Kidney (tissue), 14 donors: ENCODE results near the gene TAS2R42. TPM values are rescaled to one million over a fixed set of nuclear protein-coding genes. Genes with fewer than 3 reads are reported as not detected.

ENCODE experiments used
- DNase-seq, 5 donors: peaks; one replicate each; pipeline ENCODE4 v3.0.0-alpha.2; 2013 to 2020
- FAIRE-seq: peaks from 2 replicates; lab custom pipeline; 2012; peaks lifted over from hg19 to GRCh38; lab: Jason Lieb, UNC
- H3K27ac ChIP-seq, 2 donors: one replicate each; pipeline ENCODE4 v1.7.0; 2013; ENCODE audit warnings: low read depth in 2 of 2, low read length in 2 of 2, inconsistent platforms in 1 of 2
- H3K27me3 ChIP-seq: one replicate; pipeline ENCODE4 v1.7.1; 2013; ENCODE audit warnings: low read length, inconsistent platforms; ENCODE audit not compliant: control insufficient read depth, insufficient read depth
- H3K36me3 ChIP-seq, 3 donors: one replicate each; pipeline versions ENCODE4 v1.7.0 to v1.7.1; 2013; ENCODE audit warnings: low read length in 3 of 3, control low read depth in 1 of 3, inconsistent platforms in 1 of 3; ENCODE audit not compliant: insufficient read depth in 3 of 3, control insufficient read depth in 2 of 3
- H3K4me1 ChIP-seq, 3 donors: one replicate each; pipeline versions ENCODE4 v1.7.0 to v1.7.1; 2013; ENCODE audit warnings: low read length in 3 of 3, inconsistent platforms in 1 of 3, low read depth in 1 of 3; ENCODE audit not compliant: control insufficient read depth in 2 of 3, insufficient read depth in 2 of 3
- H3K4me3 ChIP-seq, 3 donors: one replicate each; pipeline versions ENCODE4 v1.7.0 to v1.8.1; 2013; ENCODE audit warnings: low read length in 3 of 3, control low read depth in 1 of 3, inconsistent platforms in 1 of 3
- H3K9ac ChIP-seq, 3 donors: one replicate each; pipeline versions ENCODE4 v1.7.0 to v1.7.1; 2013; ENCODE audit warnings: low read length in 3 of 3, control low read depth in 1 of 3, inconsistent platforms in 1 of 3
- H3K9me3 ChIP-seq, 3 donors: one replicate each; pipeline versions ENCODE4 v1.7.0 to v1.7.1; 2013; ENCODE audit warnings: low read length in 3 of 3, control low read depth in 1 of 3, inconsistent platforms in 1 of 3; ENCODE audit not compliant: control insufficient read depth in 2 of 3, insufficient read depth in 1 of 3
- CTCF ChIP-seq: IDR thresholded peaks from 3 replicates; pipeline ENCODE4 v1.5.1; 2012; ENCODE audit warnings: mild to moderate bottlenecking, moderate library complexity, borderline replicate concordance; ENCODE audit not compliant: insufficient read depth; ENCODE audit errors: extremely low read depth
- intact Hi-C: fragments of 100-400 bp; cut with DNase I; formaldehyde crosslinking; loops from one replicate; pipeline ENCODE4 v1.11.1; 2022
- polyA plus RNA-seq: library from polyadenylated mRNA; stranded (reverse); fragments of 350-450 nt; fragmentation: Illumina TruSeq; extraction: RNeasy Lipid Tissue Mini Kit (QIAGEN cat#74804); gene quantifications from one replicate; pipeline ENCODE4 v1.2.3, GENCODE V29; 2014; ENCODE audit warnings: low read depth, low replicate concordance; ENCODE audit not compliant: insufficient read depth
- total RNA-seq: library from RNA; stranded (reverse); fragmentation: NEBNext Ultra II Directional; extraction: Animal tissue kit (Norgen Biotek cat#: 25700); gene quantifications from one replicate; pipeline ENCODE4 v1.2.1, GENCODE V29; 2021
- donor health status: control.
- donor health status: control.
- donor health status: control.
- donor health status: control.
- donor health status: control.
- donor health status: DM: yes; HTN: yes; CAD: no.
- donor health status: Normal renal cell carcinoma (clear cell type).

TAS2R42 gene
- total and polyA plus RNA-seq, 2 donors from 2014 or later: not detected

GRCh38 chr12:11154400-11154925 is 32.3 kb downstream of the TAS2R42 start:
- H3K9ac ChIP-seq: no peak overlapping the region
- no peaks in the 10 kb centered on the region for H3K36me3 ChIP-seq
- FAIRE-seq: no peak
- no peak overlapping the region for H3K4me3 ChIP-seq
- no peaks in the 10 kb centered on the region for H3K9me3 ChIP-seq
- H3K27ac ChIP-seq: no peak overlapping the region
- intact Hi-C loops: no loop called here
- H3K4me1 ChIP-seq: no peaks in the 10 kb centered on the region
- DNase-seq: no peak
- no peak for TF ChIP-seq CTCF
- H3K27me3 ChIP-seq: no peaks in the 10 kb centered on the region

GRCh38 chr12:11152725-11153124 is 34.0 kb downstream of the TAS2R42 start:
- intact Hi-C loops: no loop called here
- Histone ChIP-seq H3K27me3 (no peaks in the 10 kb centered on the region), H3K4me1 (no peaks in the 10 kb centered on the region), H3K4me3 (no peak overlapping the region), H3K9ac (no peak overlapping the region), H3K9me3 (no peaks in the 10 kb centered on the region), H3K36me3 (no peaks in the 10 kb centered on the region), H3K27ac (no peak overlapping the region)
- FAIRE-seq (no peak), DNase-seq (no peak)
- TF ChIP-seq CTCF: no peak

- Histone ChIP-seq H3K27me3 (no peaks in the 10 kb centered on the region), H3K9me3 (no peaks in the 10 kb centered on the region), H3K27ac (no peak overlapping the region), H3K4me3 (no peak overlapping the region), H3K9ac (no peak overlapping the region), H3K4me1 (no peaks in the 10 kb centered on the region), H3K36me3 (no peaks in the 10 kb centered on the region)
- FAIRE-seq (no peak), DNase-seq (no peak)
- intact Hi-C loops: no loop called here
- no peak for TF ChIP-seq CTCF
These were observed 35.9 kb downstream of the TAS2R42 start for GRCh38 chr12:11150832-11151231.

- FAIRE-seq (no peak), DNase-seq (no peak)
- no peak overlapping the region for H3K4me3 ChIP-seq
- H3K27ac ChIP-seq: no peak overlapping the region
- TF ChIP-seq CTCF: no peak
- intact Hi-C loops: no loop called here
- no peaks in the 10 kb centered on the region for H3K36me3 ChIP-seq
- H3K9ac ChIP-seq: no peak overlapping the region
- no peaks in the 10 kb centered on the region for H3K27me3 ChIP-seq
- H3K4me1 ChIP-seq: no peaks in the 10 kb centered on the region
- peaks cover 0 to 11% (median 0%) of the 10 kb centered on the region in 3 donors for H3K9me3 ChIP-seq
These were observed 39.3 kb downstream of the TAS2R42 start for GRCh38 chr12:11147420-11147819.
